ENCODE results near the gene TBC1D13. TPM values are rescaled to one million over a fixed set of nuclear protein-coding genes. Genes with fewer than 3 reads are reported as not detected.

Gene TBC1D13
- polyA plus RNA-seq, 1 donor from 2014 or later, result 30.0 TPM

- TF ChIP-seq TAF1 (IDR thresholded peaks at IDR 0.05; ENCODE audit: low read depth) (no peak), EZH2 (IDR thresholded peaks at IDR 0.05; ENCODE audit: borderline replicate concordance, insufficient read depth, low read length, poor library complexity, severe bottlenecking) (no peak), EP300 (conservative IDR thresholded peaks at IDR 0.05; ENCODE audit: poor library complexity, severe bottlenecking) (no peak), RAD21 (conservative IDR thresholded peaks at IDR 0.05) (no peak), CTCF (IDR thresholded peaks at IDR 0.05; ENCODE audit: poor library complexity, severe bottlenecking) (no peak), REST (IDR thresholded peaks at IDR 0.05; ENCODE audit: borderline replicate concordance) (no peak), MXI1 (conservative IDR thresholded peaks at IDR 0.05; ENCODE audit: poor library complexity, severe bottlenecking) (no peak), POLR2AphosphoS5 (IDR thresholded peaks at IDR 0.05) (no peak), SMC3 (conservative IDR thresholded peaks at IDR 0.05; ENCODE audit: poor library complexity) (no peak)
- Histone ChIP-seq H3K27me3 (ENCODE audit: insufficient read depth, low read depth, low read length) (no peaks in the 10 kb centered on the region), H3K4me2 (ENCODE audit: low read length) (no peak overlapping the region), H3K9me3 (ENCODE audit: low read length) (no peaks in the 10 kb centered on the region), H3K27ac (ENCODE audit: low read length) (no peak overlapping the region), H3K4me3 (ENCODE audit: low read length) (no peak overlapping the region), H3K36me3 (ENCODE audit: insufficient read depth, low read length) (no peaks in the 10 kb centered on the region), H3K79me2 (replicated peaks; ENCODE audit: insufficient read depth, low read length) (no peaks in the 10 kb centered on the region), H3K9ac (ENCODE audit: low read length) (no peak overlapping the region), H2AFZ (ENCODE audit: low read depth, low read length) (no peak overlapping the region), H3F3A (ENCODE audit: insufficient read depth, low read length, poor library complexity, severe bottlenecking) (no peaks in the 10 kb centered on the region), H3K9me2 (ENCODE audit: insufficient read depth, low read length) (no peaks in the 10 kb centered on the region), H4K20me1 (ENCODE audit: insufficient read depth) (no peaks in the 10 kb centered on the region)
These were observed 18.6 kb downstream of the TBC1D13 start for GRCh38 chr9:128805661-128806060.

GRCh38 chr9:128807827-128808226, 20.8 kb downstream of the TBC1D13 start:
- Histone ChIP-seq H3K79me2 (replicated peaks; ENCODE audit: insufficient read depth, low read length) (no peaks in the 10 kb centered on the region), H3F3A (ENCODE audit: insufficient read depth, low read length, poor library complexity, severe bottlenecking) (no peaks in the 10 kb centered on the region), H2AFZ (ENCODE audit: low read depth, low read length) (no peak overlapping the region), H3K9me3 (ENCODE audit: low read length) (no peaks in the 10 kb centered on the region), H3K9ac (ENCODE audit: low read length) (no peak overlapping the region), H3K27me3 (ENCODE audit: insufficient read depth, low read depth, low read length) (no peaks in the 10 kb centered on the region), H4K20me1 (ENCODE audit: insufficient read depth) (no peaks in the 10 kb centered on the region), H3K4me3 (ENCODE audit: low read length) (no peak overlapping the region), H3K36me3 (ENCODE audit: insufficient read depth, low read length) (no peaks in the 10 kb centered on the region), H3K27ac (ENCODE audit: low read length) (no peak overlapping the region), H3K9me2 (ENCODE audit: insufficient read depth, low read length) (no peaks in the 10 kb centered on the region), H3K4me2 (ENCODE audit: low read length) (no peak overlapping the region)
- TF ChIP-seq POLR2AphosphoS5 (IDR thresholded peaks at IDR 0.05) (no peak), TAF1 (IDR thresholded peaks at IDR 0.05; ENCODE audit: low read depth) (no peak), REST (IDR thresholded peaks at IDR 0.05; ENCODE audit: borderline replicate concordance) (no peak), CTCF (IDR thresholded peaks at IDR 0.05; ENCODE audit: poor library complexity, severe bottlenecking) (no peak), EP300 (conservative IDR thresholded peaks at IDR 0.05; ENCODE audit: poor library complexity, severe bottlenecking) (no peak), RAD21 (conservative IDR thresholded peaks at IDR 0.05) (no peak), SMC3 (conservative IDR thresholded peaks at IDR 0.05; ENCODE audit: poor library complexity) (no peak), EZH2 (IDR thresholded peaks at IDR 0.05; ENCODE audit: borderline replicate concordance, insufficient read depth, low read length, poor library complexity, severe bottlenecking) (no peak), MXI1 (conservative IDR thresholded peaks at IDR 0.05; ENCODE audit: poor library complexity, severe bottlenecking) (no peak)

All from neural cell (in vitro differentiated cells).